ENCODE data around the gene LUZP4.
"Not testable (repeated sequence)": the region's sequence is repeated elsewhere in the genome, so short reads cannot be mapped to it uniquely, and the experiment has no call there.

The LUZP4 gene, protein sequence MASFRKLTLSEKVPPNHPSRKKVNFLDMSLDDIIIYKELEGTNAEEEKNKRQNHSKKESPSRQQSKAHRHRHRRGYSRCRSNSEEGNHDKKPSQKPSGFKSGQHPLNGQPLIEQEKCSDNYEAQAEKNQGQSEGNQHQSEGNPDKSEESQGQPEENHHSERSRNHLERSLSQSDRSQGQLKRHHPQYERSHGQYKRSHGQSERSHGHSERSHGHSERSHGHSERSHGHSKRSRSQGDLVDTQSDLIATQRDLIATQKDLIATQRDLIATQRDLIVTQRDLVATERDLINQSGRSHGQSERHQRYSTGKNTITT

DNA sequence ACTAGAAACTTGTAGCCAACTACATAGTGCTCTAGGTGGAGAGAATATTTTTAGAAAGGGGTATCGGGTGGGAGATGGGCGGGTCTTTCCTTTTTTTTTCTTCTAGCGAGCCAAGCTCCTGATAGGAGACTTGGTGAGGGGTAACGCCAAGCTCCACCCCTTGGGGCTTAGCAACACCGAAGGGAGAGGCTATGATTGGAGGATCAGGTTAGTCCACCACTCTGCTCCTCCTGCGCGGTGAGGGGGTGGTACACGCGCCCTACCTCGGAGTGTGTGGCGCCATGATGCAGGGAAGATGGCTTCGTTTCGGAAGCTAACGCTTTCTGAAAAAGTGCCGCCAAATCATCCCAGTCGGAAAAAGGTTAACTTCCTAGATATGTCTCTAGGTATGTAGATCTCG is at the start of gene LUZP4:
Gene LUZP4 (plus strand): TSS at position 251 of the 400 bp plus-strand sequence. CDS start 45 bp downstream, at position 296.
- DNase-seq (ENCODE audit: low read depth in 2 of 2, low spot score in 1 of 2), result no peak

DNA sequence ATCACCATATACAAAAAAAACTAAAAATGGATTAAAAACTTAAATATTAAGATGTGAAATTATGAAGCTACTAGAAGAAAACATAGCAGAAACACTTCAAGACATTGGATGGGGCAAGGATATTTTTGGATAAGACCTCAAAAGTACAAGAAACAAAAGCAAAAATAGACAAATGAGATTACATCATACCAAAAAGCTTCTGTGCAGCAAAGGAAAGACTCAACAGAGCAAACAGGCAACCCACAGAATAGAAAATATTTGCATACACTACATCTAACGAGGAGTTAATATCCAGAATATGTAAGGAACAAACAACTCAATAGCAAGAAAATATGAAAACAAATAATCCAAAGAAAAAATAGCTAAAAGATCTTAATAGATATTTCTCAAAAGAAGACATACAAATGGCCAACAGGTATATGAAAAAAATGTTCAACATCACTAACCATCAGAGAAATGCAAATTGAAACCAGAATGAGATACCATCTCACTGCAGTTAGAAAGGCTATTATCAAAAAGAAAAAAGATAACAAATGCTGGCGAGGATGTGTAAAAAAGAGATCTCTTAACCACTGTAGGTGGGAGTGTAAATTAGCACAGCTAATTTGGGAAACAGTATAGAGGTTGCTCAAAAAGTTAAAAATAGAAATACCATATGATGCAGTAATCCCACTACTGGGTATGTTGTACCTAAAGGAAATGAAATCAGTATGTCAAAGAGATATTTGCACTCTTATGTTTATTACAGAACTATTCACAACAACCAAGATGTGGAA is 37.9 kb upstream of the LUZP4 start:
- DNase-seq (ENCODE audit: low read depth in 2 of 2, low spot score in 1 of 2), result no peak

DNA sequence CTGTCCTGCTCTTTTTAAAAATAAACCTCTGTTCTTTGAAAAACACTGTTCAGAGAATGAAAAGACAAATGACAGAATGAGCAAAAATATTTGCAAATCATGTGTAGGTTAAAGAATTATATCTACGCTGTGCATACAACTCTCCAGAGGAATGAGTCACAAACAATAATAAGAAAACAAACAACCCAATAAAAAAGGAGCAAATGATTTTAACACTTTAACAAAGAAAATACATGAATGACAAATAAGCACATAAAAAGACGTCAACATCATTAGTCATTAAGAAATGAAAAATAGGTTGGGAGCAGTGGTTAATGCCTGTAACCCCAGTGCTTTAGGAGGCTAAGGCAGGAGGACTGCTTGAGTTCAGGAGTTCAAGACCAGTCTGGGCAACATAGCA is 34.5 kb upstream of the LUZP4 start:
- no peak for DNase-seq (ENCODE audit: low read depth in 2 of 2, low spot score in 1 of 2)

DNA sequence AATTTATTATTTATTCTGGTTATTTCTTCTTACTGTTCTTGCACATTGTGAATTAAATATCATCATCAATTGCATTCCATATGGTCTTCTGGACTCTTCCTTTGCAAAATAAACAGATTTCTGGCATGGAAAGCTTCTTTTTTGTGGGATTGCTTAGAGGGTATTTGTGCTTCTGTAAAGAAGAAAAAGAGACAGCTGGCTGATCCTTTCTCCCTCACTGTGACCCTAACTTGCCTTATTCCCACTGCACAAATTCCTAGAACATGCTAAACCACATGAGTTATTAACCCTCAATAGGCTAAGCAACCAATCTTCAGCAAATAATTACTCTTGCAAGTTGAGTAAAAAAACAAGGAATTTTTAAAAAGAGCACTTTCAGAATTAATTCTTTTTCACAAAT is 31.8 kb upstream of the LUZP4 start:
- DNase-seq (ENCODE audit: low read depth in 2 of 2, low spot score in 1 of 2), result no peak

DNA sequence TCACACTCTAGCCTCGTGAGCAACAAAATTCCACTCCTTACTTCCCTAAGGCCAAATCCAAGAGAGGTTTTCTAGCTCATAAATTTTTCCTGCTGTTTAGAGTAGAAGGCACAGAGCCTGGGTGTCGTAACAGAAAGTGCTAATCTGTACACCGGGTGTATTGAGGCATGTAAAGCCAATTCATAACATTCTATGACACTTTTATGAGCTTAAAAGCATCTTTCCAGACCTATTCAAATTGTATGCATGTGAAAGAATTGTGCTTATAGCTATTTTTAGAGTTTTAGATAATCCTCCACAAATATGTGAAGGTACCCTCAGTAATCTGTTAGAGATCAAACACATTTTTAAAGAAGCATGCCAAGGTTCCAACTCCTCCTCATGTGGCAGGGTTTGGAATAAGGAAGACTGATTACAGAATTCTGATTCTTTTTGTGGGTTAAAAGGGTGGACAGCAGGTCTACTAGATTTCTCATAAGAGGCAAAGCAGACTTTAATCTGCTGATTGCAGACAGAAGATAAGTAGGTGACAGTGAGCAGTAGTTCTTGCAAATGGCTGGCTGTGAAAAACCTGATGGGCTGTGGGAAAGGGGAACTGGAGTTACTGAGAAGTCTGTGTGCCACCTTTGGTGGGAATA is 30.2 kb upstream of the LUZP4 start:
- DNase-seq (ENCODE audit: low read depth in 2 of 2, low spot score in 1 of 2), result no peak

DNA sequence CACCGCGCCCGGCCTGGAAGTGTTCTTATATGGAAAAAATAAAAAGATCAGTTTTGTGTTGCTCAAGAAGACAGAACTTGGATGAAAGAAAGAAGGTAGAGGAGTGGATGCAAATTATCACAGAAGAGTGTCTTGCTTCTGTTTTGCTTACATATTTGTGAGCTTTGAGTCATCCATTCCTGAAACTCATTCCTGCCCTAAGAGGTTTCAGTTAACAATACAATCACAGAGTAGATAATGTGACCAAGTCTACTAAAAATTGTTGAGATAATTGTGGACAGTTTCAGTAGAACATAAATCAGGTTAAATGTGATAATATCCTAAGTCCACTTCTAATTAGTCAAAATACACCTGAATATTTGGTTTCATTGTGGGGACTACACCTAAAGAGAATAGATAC is 29.2 kb upstream of the LUZP4 start:
- DNase-seq (ENCODE audit: low read depth in 2 of 2, low spot score in 1 of 2), result no peak

DNA sequence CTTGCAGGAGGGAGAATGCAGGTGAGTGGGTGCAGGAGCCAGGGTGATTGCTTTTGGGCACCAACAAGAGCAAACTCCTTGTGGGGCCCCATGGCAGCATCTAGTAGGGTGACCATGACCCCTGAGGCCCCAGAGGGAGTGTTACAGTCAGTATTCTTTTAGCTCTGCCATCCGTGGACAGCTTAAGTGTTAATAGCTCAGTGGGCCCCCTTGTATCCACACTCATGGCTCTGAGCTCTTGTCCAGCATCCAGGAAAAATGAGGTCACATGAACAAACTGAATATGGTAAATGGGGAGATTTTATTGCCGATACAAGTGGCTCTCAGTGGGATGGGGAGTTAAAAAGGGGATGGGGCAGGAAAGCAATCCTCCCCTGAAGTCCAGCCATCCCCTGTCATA is 28.4 kb upstream of the LUZP4 start:
- DNase-seq (ENCODE audit: low read depth in 2 of 2, low spot score in 1 of 2), result no peak

DNA sequence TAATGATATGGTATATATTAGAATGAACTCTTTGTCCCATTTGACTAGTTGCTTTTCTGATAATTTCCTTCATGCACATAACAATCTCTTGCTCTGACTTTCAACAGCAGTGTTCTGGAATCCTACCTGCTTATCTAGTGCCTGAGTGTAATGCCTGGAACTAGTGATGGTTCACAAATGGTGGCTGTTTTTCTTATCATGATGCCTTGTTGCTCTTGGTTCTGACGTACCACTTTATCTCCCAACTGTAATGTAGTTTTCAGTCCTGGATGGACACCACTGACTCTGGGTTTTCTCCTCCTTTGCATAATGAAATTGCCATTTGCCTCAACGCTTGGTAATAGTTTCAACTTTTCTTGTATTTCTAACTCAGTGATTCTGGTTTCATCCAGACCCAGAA is 25.5 kb upstream of the LUZP4 start:
- DNase-seq (ENCODE audit: low read depth in 2 of 2, low spot score in 1 of 2), result no peak

DNA sequence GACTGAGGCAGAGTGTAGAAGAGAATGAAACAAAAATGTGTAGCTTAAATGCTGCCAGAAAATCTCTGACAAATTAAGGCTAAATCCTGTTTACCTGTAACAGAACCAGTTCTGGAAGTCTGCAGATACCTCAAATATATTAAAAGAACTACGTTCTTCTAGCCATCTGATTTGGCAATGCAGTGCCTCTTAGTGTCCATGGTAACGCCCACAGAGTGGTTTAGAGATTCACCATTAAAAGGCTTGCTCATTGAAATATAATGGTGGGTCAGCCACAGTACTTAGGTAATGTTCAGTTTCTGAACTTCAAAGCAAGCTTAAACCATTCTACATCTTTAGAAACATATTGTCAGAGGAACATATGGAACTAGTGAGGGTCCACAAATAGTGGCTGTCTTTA is 23.2 kb upstream of the LUZP4 start:
- no peak for DNase-seq (ENCODE audit: low read depth in 2 of 2, low spot score in 1 of 2)

DNA sequence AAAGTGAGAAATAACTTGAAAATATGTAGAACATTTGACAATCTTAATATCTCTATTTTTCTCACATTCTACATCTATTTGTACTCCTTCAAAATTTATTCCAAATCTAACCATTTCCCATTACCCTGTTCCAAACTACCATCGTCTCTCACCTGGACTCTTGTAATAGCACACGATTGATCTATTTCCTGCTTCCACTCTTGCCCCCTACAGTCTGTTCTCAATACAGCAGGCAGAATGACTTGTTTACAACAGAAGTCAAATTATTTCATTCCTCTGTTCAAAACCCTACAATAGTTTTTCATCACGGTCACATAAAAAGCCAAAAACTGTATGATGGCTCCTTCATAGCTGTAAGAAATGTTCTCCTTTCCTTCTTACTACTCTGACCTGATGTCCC is 21.1 kb upstream of the LUZP4 start:
- no peak for DNase-seq (ENCODE audit: low read depth in 2 of 2, low spot score in 1 of 2)

DNA sequence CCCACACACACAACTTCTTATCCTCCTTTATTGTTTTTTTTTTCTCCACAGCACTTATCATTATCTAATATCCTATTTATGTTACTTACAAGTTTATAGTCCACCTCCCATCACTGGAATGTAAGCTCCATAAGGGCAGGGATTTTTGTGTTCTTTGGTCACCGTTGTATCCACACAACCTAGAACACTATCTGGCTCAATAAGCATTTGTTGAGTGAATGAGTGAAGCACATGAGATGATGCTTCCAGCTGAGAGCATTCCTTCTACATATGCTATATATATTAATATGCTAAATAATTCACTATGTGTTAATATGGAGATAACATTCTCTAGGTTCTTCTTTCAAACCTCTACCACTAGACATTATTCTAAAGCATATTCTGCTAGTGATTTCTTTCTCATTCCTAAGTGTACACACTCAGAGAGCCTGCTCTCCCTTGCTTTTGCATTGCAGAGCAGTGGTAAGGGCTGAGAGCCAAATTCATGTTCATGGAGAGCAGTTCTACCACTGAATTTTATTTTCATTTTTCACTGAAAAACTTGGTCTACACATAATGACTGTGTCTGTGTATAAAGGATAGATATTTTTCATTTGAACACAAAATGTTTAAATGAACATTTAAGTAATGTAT is 20.3 kb upstream of the LUZP4 start:
- DNase-seq (ENCODE audit: low read depth in 2 of 2, low spot score in 1 of 2), result no peak

DNA sequence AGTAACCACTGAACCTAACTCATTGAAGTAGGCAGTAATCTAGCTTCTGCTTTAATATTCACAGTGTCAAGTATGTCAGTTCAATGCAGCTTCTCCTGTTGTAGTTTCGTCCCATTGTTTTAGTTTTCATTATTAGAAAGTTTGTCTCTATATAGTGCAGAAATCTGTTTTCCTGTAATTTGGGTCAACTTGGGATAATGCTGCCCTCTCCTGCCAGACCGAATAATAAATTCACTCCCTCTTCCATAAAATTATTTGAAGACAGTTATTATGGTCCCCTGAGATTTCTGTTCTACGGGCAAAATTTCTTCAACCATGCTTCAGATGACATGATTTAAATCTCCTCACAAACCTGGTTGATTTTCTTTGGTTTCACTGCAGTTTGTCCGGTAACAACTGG is 4.6 kb upstream of the LUZP4 start:
- DNase-seq (ENCODE audit: low read depth in 2 of 2, low spot score in 1 of 2), result no peak

DNA sequence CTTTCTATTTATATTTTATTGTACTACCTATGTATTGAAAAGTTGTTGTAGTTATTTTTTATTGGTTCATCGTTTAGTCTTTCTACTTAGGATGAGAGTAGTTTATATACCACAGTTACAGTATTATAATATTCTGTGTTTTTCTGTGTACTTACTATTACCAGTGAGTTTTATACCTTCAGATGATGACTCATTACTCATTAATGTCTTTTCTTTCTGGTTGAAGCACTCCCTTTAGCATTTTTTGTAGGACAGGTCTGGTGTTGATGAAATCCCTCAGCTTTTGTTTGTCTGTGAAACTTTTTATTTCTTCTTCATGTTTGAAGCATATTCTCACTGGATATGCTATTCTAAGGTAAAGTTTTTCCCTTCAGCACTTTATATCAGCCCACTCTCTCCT is 7.7 kb downstream of the LUZP4 start:
- no peak for DNase-seq (ENCODE audit: low read depth in 2 of 2, low spot score in 1 of 2)

DNA sequence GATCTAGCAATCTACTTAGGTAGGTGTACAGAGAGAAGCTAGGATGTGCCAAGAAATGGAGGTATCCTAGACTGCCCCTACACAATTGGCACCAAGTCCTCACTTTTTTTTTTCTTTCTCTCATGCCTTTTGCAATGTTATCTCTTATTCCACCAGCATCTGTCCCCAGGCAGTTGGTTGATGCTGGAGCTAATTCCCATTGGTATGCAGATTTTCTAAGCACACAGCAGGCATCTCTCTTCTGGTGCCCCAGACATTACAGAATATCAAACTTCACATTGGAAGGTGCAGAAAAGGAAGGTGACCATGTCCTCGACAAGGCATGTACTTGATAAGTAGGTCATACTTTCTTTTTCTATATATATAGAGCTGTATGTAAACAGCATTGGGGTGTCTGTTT is 21.6 kb downstream of the LUZP4 start:
- no peak for DNase-seq (ENCODE audit: low read depth in 2 of 2, low spot score in 1 of 2)

DNA sequence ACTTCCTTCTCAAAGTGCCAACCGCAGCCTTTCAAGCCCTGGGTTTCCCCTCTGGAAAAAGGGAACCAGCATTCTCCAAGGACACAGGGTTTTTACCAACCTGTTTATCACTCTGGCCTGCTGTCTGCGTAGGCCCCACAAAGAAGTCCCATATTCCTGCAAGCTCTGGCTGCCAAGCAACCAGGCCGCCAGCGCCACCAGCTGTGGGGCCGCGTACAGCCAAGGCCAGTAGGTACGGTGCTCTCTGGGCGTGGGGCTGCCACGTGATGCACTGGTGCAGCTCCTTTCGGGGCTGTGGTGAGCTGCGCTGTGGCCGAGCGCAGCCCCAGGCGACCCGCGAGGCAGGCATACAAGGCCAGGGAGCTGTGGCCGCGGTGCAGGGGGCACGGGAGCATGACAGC is 22.1 kb downstream of the LUZP4 start:
- no peak for DNase-seq (ENCODE audit: low read depth in 2 of 2, low spot score in 1 of 2)

DNA sequence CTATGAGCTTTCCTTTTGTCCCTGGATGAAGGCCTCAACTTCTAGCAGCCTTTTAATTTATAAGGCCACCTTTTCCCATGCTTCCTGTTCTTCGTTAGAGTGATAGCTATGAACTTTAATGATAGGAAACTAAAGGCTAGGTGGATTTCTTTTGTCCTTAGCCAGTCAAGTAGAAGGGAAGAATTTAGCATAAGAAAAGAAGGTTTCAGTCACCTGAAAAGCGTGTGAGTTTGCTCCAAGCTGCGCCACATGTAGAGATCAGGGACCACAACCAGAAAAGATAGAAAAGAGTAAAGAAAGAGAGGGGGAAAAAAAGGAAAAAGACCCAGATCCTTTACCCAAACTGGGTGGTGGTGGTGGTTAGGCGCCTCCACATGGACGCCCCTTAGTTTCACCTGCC is 28.6 kb downstream of the LUZP4 start:
- no peak for DNase-seq (ENCODE audit: low read depth in 2 of 2, low spot score in 1 of 2)

DNA sequence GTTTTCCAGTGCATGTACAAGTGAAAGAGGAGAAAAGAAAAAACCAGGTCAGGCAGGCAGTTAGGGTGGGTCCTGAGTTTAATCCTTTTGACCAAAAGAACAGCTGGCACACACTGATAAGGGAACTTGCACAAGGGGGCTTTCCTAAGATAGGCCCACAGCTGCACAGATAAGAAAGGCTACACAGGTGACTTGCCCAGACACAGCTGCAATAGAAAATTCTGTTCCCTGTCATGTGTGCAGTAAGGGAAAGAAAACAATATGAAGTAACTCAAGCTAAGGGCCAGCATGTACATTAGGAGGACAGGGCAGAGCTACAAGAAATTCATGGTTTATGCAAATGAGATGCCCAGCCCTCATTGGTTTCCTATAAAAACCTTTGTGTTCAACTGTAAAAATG is 32.9 kb downstream of the LUZP4 start:
- DNase-seq (ENCODE audit: low read depth in 2 of 2, low spot score in 1 of 2), result no peak

DNA sequence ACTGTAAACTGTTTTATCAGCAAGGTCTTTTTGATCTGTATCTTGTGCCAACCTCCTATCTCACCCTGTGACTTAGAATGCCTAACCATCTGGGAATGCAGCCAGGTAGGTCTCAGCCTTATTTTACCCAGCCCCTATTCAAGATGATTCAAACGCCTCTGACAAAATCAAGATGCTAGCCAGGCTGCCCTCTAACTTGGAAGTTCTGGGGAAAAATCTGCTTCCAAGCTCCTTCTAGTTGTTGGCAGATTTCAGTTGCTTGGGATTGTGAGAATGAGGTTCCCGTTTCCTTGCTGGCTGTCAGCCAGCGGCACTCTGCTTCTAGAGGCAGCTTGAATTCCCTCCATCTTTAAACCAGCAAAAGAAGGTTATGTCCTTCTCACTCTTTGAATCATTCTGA is 34.7 kb downstream of the LUZP4 start:
- DNase-seq (ENCODE audit: low read depth in 2 of 2, low spot score in 1 of 2), result no peak

DNA sequence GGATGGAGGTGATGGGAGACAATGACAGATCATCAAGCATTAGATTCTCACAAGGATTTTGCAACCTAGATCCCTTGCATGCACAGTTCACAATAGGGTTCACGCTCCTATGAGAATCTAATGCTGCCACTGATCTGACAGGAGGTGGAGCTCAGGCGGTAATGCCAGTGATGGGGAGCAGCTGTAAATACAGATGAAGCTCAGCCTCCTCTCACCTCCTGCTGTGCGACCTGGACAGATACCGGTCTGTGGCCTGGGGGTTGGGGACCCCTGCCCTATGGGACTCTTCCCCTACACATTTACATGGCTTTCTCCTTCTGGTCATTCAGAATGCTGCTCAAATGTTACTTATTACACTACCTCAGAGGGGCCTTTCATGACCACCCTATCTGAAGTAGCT is 39.8 kb downstream of the LUZP4 start:
- not testable (repeated sequence) for DNase-seq (ENCODE audit: low read depth in 2 of 2, low spot score in 1 of 2)

DNA sequence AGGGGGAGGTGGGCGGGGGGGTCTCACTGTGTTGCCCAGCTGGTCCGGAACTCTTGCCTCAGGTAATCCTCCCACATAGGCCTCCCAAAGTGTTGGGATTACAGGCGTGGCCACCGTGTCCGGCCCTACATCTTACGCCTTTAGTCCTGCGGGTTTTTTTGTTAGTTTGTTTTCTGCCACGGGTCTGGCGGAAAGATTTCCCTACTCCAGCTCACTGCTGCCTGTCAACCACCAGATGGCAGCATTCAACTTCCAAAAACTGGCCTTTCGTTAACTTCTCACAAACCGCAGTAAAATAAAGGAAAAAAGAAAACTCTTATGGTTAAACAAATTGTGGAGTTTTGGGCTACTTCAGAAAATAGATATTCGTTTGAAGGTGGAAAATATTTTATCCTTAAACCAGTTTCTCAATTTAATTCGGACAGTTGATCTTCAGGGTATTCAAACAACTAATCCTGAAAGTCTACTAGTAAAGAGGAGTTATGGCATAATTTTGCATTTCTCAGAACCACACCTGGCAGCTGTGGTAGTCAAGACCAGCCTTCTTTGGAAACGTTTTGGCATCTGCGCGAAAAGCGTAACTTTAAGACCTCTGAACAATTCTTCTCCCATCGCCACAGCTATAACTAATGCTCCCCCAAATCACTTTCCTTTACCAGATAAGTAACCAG is 41.1 kb downstream of the LUZP4 start:
- no peak for DNase-seq (ENCODE audit: low read depth in 2 of 2, low spot score in 1 of 2)

DNA sequence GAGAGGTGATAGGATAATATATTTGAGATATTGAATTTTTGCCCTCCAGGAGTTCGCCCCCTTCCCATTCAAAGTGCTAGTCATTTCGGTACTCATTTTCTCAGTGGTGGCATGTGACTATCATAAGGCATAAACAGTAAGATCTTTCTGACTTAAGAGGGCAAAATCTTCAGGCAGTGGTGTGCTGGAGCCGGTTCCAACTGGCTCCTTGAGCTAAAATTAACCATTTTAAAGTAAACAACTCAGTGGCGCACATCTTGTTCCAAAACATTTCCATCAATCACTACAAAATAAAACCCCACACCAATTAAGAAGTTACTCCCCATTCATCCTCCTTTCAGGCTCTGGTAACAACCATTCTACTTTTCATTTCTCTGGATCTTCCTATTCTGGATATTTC is 43.3 kb downstream of the LUZP4 start:
- no peak for DNase-seq (ENCODE audit: low read depth in 2 of 2, low spot score in 1 of 2)
